ENCODE measurements around the gene TSPAN18. TPM values are rescaled to one million over a fixed set of nuclear protein-coding genes. Genes with fewer than 3 reads are reported as not detected.

The TSPAN18 gene
- polyA plus RNA-seq, 3 donors, result 59.9 to 62.0 (median 61.2) TPM

- no peak for DNase-seq
Measured at GRCh38 chr11:44955015-44955738, 228.4 kb downstream of the TSPAN18 start.

DNA sequence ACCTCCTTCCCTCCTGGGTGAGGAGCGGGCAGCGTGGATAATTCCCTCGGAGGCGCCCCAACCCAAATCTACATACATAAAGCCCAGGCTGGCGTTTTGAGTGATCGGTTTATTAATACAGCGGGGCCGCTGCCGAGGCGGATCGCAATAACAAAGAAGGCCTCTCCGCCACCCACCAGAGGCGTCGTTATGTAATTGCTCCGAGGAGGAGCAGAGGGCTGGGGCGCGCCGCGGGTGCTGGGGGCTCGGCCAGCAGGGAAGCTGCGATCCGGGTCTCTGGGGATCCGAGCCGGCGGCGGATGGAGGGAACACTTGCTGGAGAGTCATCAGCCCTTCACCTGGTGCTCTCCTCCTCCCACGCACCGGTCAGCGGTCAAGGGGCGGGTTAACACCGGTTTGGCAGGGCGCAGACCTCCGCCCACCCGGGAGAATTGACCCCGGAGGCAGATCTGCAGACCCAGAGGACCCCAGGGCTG is 230.3 kb downstream of the TSPAN18 start:
- DNase-seq, result no peak

DNA sequence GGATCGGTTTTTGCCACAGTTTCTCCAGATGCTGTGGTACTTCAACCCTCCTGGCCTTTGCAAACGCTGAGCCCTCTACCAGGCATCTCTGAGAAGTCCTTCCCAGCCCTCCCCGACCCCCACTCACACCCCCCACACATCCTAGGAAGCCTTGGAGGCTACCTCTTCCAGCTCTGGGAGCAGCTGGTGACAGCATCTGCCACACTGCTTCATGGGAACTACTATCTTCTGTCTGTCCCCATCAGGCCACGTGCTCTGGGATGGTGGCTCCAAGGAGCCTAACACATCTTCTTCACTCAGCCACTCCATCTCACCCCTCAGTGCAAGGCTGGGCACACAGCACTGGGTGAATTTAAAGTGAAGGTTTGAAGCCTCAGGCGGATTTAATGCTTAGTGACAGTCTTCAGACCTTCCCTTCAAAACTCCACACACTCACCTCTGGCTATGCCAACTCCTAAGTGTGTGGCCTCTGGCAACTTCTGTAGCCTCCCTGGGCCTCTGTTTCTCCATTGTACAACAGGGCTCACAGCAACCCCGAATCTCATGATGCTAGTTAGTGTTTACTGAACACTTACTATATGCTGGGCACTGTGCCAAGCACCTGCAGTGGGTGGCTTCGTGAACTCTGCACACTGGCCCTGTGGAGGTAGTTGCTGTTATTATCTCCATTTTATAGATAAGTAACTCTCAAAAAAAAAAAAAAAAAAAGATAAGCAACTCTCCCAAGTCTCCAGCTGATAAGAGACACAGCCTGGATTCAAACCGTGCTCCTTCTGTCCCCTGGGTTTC is 231.2 kb downstream of the TSPAN18 start:
- no peak for DNase-seq

DNA sequence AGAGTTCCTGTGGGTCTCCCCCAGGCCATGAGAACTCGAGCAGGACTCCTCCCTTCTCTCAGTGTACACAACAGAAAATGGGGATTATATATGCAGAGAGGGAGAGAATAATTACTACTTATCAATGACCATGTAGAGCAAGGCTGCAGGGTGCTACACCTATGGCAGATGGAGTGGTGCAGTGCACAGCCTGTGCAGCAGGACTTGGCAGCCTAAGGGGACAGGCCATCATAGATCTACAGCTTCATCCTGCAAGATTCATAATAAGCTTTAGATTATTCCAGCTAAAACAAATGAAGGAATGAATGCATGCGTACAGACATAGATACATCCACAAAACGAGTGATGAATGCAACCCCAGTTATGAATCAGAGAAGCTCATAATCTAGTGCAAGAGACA is 232.3 kb downstream of the TSPAN18 start:
- no peak for DNase-seq

GRCh38 chr11:44960200-44960845 is 233.6 kb downstream of the TSPAN18 start:
- no peak for DNase-seq

DNA sequence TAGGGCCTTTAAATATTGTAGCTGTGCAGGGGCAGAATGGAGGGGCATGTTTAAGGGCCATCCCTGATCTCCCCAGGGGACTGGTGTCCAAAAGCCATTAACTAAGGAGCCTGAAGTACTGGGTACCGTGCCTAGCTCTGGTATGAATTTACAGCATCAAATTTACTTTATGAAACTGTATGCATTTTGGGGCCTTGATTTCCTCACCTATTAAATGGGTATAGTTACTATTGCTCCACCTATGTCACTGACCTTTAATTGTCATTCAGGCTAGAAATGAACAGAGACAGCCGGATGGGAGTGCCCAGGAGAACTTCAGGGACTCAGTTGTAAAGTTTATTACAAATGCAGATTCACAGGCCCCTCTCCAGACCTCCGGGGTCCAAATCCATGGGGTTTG is 235.7 kb downstream of the TSPAN18 start:
- DNase-seq, result no peak

DNA sequence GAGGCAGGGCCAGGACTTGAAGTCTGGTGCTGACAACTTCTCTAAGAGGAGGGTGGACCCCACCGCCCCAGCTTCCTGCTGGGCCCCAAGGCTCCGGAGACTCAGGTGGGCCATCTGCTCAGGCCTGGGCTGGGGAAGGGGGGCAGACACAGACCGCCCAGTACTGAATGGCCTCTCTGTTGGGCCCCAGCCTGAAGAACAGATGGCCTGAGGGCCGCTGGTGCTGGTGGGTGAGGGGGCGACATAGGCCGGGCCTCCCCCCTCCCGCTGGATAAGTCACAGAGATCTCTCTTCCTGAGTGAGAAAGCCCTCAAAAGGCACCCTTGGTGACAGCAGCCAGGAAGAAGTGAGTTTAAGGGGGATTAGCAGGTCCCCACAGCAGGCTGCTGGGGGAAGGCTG is 236.4 kb downstream of the TSPAN18 start:
- no peak for DNase-seq

DNA sequence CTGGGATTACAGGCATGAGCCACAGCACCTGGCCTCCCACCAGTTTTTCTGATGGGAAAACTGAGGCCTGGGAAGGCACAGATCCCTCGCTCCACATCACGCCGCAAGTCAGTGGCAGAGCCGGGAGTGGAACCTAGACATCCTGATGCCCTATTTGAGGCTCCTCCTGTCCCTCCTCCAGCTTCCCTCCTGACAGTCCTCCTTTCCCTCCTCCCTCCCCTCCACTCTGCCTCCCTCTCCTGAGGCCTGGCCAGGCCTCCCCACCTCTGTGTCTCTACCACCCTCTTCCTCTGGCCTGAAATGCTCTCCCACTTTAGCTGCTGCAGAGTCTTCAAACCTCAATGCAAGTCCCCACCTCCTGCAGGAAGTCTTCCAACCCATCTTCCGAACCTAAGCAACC is 237.2 kb downstream of the TSPAN18 start:
- DNase-seq, result no peak

- DNase-seq, result no peak
Measured at GRCh38 chr11:44964526-44965209, 237.9 kb downstream of the TSPAN18 start.

- no peak for DNase-seq
Measured at GRCh38 chr11:44966694-44967093, 239.9 kb downstream of the TSPAN18 start.

DNA sequence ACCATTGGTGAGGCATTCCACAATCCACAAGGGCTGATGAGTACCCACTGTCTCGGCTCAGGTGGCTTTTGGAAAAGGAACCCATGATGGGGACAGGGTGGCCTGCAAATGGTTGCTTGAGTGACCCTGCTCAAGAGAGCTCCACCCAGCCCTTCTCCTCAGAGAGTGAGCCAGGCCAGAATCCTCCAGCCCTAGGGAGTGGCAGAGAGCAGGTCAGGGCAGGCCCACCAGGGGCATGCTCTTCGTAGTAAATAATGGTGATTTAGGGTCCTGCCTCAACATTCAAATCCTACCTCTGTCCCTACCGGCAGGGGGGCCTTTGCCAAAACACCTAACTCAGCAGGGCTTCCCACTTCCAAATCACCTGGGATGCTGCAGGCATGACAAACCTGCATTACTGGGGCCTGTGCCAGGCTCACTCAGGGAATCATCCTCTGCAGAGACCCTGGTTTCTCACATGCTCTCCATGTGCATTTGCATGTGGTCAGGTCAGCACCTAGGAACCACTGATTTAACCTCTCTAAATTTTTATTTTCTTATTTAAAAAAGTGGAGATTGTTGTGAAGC is 241.3 kb downstream of the TSPAN18 start:
- DNase-seq, result no peak

GRCh38 chr11:44968510-44968909 is 241.7 kb downstream of the TSPAN18 start:
- DNase-seq, result no peak

GRCh38 chr11:44969651-44970252 is 243.0 kb downstream of the TSPAN18 start:
- DNase-seq, result no peak

GRCh38 chr11:44970293-44970692 is 243.5 kb downstream of the TSPAN18 start:
- DNase-seq, result no peak

GRCh38 chr11:44971185-44971584 is 244.4 kb downstream of the TSPAN18 start:
- DNase-seq, result no peak

- no peak for DNase-seq
Measured at GRCh38 chr11:44972746-44973435, 246.1 kb downstream of the TSPAN18 start.

- no peak for DNase-seq
Measured at GRCh38 chr11:44973632-44974401, 247.1 kb downstream of the TSPAN18 start.

- no peak for DNase-seq
Measured at GRCh38 chr11:44974402-44975000, 247.7 kb downstream of the TSPAN18 start.

DNA sequence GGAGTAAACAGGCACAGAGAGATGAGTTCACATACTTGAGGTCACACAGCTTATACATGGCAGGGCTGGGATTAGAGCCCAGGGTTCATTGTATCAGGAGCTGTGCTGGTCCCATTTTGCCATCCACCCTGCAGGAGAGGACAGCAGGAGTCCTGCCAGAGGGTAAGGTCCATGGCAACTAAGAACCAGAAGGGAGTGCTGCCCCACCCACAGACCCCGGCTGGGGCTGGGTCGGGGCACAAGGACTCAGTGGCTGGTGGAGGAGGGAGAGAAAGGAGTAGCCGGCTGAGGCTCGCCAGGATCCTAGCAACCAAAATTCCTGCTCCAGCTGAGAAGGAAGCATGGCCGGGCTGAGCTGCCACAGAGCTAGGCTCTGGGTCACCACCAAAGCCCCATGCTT is 249.8 kb downstream of the TSPAN18 start:
- no peak for DNase-seq
